DOHH2 (cell line): Measurements from ENCODE around the gene GPHN.
A peak's percentile ranks its signal among the peaks of the same experiment; 100 is the strongest.

Experiments
- EZH2phosphoT487 ChIP-seq: fragments of 200-600 bp; sonication (generic); IDR thresholded peaks from 2 replicates; pipeline ENCODE4 v1.6.1; 2017; ENCODE audit warnings: borderline replicate concordance, mild to moderate bottlenecking, antibody characterized with exemption, low read length, moderate library complexity, mixed read lengths
- TF ChIP-seq, protein P1 (sequence below): fragments of 200-600 bp; sonication (generic); IDR thresholded peaks from one replicate; pipeline ENCODE4 v1.5.1; 2014; ENCODE audit warnings: antibody characterized with exemption, mild to moderate bottlenecking, low read depth, low read length; ENCODE audit not compliant: poor library complexity, severe bottlenecking

DNA sequence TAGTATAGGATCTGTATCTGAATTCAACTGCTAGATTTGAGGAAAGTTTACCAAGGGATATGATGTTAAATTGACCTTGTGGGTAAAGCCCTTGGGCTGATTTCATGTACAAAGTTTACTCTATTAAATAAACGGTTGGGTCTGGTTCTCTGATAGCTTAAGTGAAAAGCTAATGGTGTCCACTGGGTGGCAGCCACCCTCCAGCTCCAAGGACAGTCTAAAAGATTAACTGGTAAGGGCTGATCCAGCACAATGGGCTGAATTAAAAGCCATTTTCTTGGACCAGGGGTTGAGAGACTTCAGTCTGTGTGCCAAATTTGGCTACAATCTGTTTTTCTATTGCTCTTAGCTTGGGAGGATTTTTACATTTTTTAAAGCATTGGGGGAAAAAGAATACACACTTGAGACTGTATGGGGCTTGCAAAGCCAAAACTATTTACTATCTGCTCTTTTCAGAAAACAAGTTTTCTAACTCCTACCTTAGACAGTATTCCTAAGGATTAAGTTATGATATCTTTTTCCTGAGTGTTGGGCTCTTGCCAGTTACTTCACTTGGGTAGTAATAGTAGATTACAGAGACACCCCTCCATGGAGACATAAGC is 116.5 kb downstream of the GPHN start:
- TF ChIP-seq, protein P1, sequence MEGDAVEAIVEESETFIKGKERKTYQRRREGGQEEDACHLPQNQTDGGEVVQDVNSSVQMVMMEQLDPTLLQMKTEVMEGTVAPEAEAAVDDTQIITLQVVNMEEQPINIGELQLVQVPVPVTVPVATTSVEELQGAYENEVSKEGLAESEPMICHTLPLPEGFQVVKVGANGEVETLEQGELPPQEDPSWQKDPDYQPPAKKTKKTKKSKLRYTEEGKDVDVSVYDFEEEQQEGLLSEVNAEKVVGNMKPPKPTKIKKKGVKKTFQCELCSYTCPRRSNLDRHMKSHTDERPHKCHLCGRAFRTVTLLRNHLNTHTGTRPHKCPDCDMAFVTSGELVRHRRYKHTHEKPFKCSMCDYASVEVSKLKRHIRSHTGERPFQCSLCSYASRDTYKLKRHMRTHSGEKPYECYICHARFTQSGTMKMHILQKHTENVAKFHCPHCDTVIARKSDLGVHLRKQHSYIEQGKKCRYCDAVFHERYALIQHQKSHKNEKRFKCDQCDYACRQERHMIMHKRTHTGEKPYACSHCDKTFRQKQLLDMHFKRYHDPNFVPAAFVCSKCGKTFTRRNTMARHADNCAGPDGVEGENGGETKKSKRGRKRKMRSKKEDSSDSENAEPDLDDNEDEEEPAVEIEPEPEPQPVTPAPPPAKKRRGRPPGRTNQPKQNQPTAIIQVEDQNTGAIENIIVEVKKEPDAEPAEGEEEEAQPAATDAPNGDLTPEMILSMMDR, result peak; percentile 66
- TF ChIP-seq EZH2phosphoT487, result no peak
